Fibroblast of skin of right quadriceps (primary cell): ENCODE results near the gene MUC13.

Experiments used
- DNase-seq: peaks from one replicate; pipeline ENCODE4 v3.0.0-alpha.2; 2013

MUC13 gene

GRCh38 chr3:124862006-124862405 is 72.5 kb downstream of the MUC13 start:
- no peak for DNase-seq

- no peak for DNase-seq
Measured at GRCh38 chr3:124861041-124861440, 73.5 kb downstream of the MUC13 start.

GRCh38 chr3:124860599-124860998 is 74.0 kb downstream of the MUC13 start:
- peak; percentile 97 for DNase-seq

GRCh38 chr3:124859025-124859424 is 75.5 kb downstream of the MUC13 start:
- peak; percentile 83 for DNase-seq

GRCh38 chr3:124858275-124858674 is 76.3 kb downstream of the MUC13 start:
- peak; percentile 83 for DNase-seq

GRCh38 chr3:124856677-124857076 is 77.9 kb downstream of the MUC13 start:
- no peak for DNase-seq
